Epithelial cell of esophagus (primary cell): ENCODE results near the gene NUCKS1.

Source experiments
- DNase-seq: peaks from one replicate; pipeline ENCODE4 v3.0.0; 2010; ENCODE audit warnings: low read depth
- H3K4me3 ChIP-seq: 2 replicates; pipeline ENCODE4 v1.5.1; 2011; ENCODE audit warnings: mild to moderate bottlenecking, low read length, control low read depth
- CTCF ChIP-seq: IDR thresholded peaks from 2 replicates; pipeline ENCODE4 v1.5.1; 2011; ENCODE audit warnings: low read depth, mild to moderate bottlenecking, low read length, control low read depth, inconsistent platforms; ENCODE audit not compliant: insufficient read depth; ENCODE audit errors: missing control alignments

The NUCKS1 gene

GRCh38 chr1:205677167-205677566 lies 72.8 kb downstream of the NUCKS1 start:
- TF ChIP-seq CTCF, result no peak
- DNase-seq, result no peak

GRCh38 chr1:205676597-205676996 lies 73.4 kb downstream of the NUCKS1 start:
- no peak for DNase-seq
- H3K4me3 ChIP-seq, result no peak overlapping the region
- TF ChIP-seq CTCF, result no peak

More at GRCh38 chr1:205677167-205677566, 72.8 kb downstream of the NUCKS1 start:
- no peak overlapping the region for H3K4me3 ChIP-seq

- no peak for TF ChIP-seq CTCF
- no peak overlapping the region for H3K4me3 ChIP-seq
- no peak for DNase-seq
Observed at GRCh38 chr1:205676002-205676401, 74.0 kb downstream of the NUCKS1 start.

- TF ChIP-seq CTCF, result no peak
- H3K4me3 ChIP-seq, result no peak overlapping the region
- no peak for DNase-seq
Observed at GRCh38 chr1:205675247-205675646, 74.7 kb downstream of the NUCKS1 start.

- no peak for TF ChIP-seq CTCF
- no peak overlapping the region for H3K4me3 ChIP-seq
Observed at GRCh38 chr1:205672970-205673369, 77.0 kb downstream of the NUCKS1 start.

GRCh38 chr1:205672395-205672889 lies 77.5 kb downstream of the NUCKS1 start:
- TF ChIP-seq CTCF, result no peak
- peak; percentile 12 for DNase-seq
- H3K4me3 ChIP-seq, result no peak overlapping the region

More at GRCh38 chr1:205672970-205673369, 77.0 kb downstream of the NUCKS1 start:
- no peak for DNase-seq
